AG04450 (cell line): ENCODE data around the gene POLDIP2. TPM values are rescaled to one million over a fixed set of nuclear protein-coding genes. Genes with fewer than 3 reads are reported as not detected.

Experiments
- CTCF ChIA-PET: fragments of 300-600, 350-600 bp; formaldehyde crosslinking; extraction: SDS; loops from one replicate; lab custom pipeline; 2022; ENCODE audit warnings: antibody characterized with exemption, inconsistent platforms; lab: Charles Lee
- POLR2A ChIA-PET: fragments of 350-600 bp; formaldehyde crosslinking; extraction: SDS; loops from one replicate; lab custom pipeline; 2021; ENCODE audit warnings: antibody characterized with exemption, inconsistent platforms; lab: Yijun Ruan, JAX
- DNase-seq: peaks from one replicate; pipeline ENCODE4 v3.0.0-alpha.2; 2011; ENCODE audit warnings: low read depth, low spot score
- H3K27ac ChIP-seq: one replicate; pipeline ENCODE4 v1.5.1; 2012; ENCODE audit warnings: low read depth, low read length, control low read depth
- H3K27me3 ChIP-seq: one replicate; pipeline ENCODE4 v1.6.0; 2012; ENCODE audit warnings: low read length; ENCODE audit not compliant: control insufficient read depth, insufficient read depth
- H3K4me3 ChIP-seq: 2 replicates; pipeline ENCODE4 v1.5.1; 2011; ENCODE audit warnings: mild to moderate bottlenecking, low read depth, low read length, control low read depth
- H3K9me3 ChIP-seq: 2 replicates; pipeline ENCODE4 v1.5.1; 2012; ENCODE audit warnings: low read length; ENCODE audit not compliant: control insufficient read depth, insufficient read depth
- CTCF ChIP-seq: IDR thresholded peaks from 2 replicates; pipeline ENCODE4 v1.5.1; 2011; ENCODE audit warnings: low read depth, low read length, control low read depth, inconsistent platforms
- polyA plus RNA-seq: library from polyadenylated mRNA; depleted of rRNA; stranded (reverse); fragments of >200 nt; gene quantifications from 2 replicates; pipeline ENCODE4 v1.2.3, GENCODE V29; 2011; rRNA removed

POLDIP2 gene
- polyA plus RNA-seq, 1 experiment, result 84.7 TPM

GRCh38 chr17:28306954-28307401 lies 50.3 kb downstream of the POLDIP2 start:
- ChIA-PET POLR2A (no interaction called here), CTCF (interaction anchor here (0.8 to 1.2 kb wide), 3 partner anchors 55 to 413 kb away, joined by 3 to 5 read pairs (median 3); no protein-coding TSS in a partner anchor)
- Histone ChIP-seq H3K27me3 (peaks cover 32% of the 10 kb centered on the region), H3K9me3 (peaks cover 3% of the 10 kb centered on the region; the same call in 1 of the 2 replicates), H3K4me3 (no peak overlapping the region), H3K27ac (no peak overlapping the region)
- no peak for DNase-seq
- no peak for TF ChIP-seq CTCF

GRCh38 chr17:28298449-28298848 lies 58.9 kb downstream of the POLDIP2 start:
- POLR2A ChIA-PET, result no interaction called here
- no peak for TF ChIP-seq CTCF

More at GRCh38 chr17:28298449-28298848, 58.9 kb downstream of the POLDIP2 start:
- H3K27me3 ChIP-seq, result peaks cover 13% of the 10 kb centered on the region
- no peak overlapping the region for H3K4me3 ChIP-seq
- no peaks in the 10 kb centered on the region for H3K9me3 ChIP-seq
- H3K27ac ChIP-seq, result no peak overlapping the region
- CTCF ChIA-PET, result interaction anchor here (1.7 kb wide), 1 partner anchor 46 kb away, joined by 7 read pairs; no protein-coding TSS in a partner anchor
- DNase-seq, result no peak

Other genes with a start within 250 kb of the POLDIP2 start
- 12.1 and 16.1 TPM in 2 replicates for gene TMEM97, start 38.3 kb downstream of the POLDIP2 start, polyA plus RNA-seq
- gene IFT20, start 22.1 kb downstream of the POLDIP2 start, polyA plus RNA-seq, result 43.5 and 67.1 TPM in 2 replicates
- 51.2 and 64.7 TPM in 2 replicates for gene TNFAIP1, start 21.8 kb downstream of the POLDIP2 start, polyA plus RNA-seq
- gene SEBOX, start 7.7 kb upstream of the POLDIP2 start, polyA plus RNA-seq, result not detected in 2 replicates
- 0.53 and 1.3 TPM in 2 replicates for gene VTN, start 12.8 kb upstream of the POLDIP2 start, polyA plus RNA-seq
- 6.2 and 6.7 TPM in 2 replicates for gene SARM1, start 14.2 kb upstream of the POLDIP2 start, polyA plus RNA-seq
- 2.5 and 3.4 TPM in 2 replicates for gene SLC46A1, start 48.7 kb upstream of the POLDIP2 start, polyA plus RNA-seq
- not detected in 2 replicates for gene SLC13A2, start 116.1 kb upstream of the POLDIP2 start, polyA plus RNA-seq
- gene FOXN1, start 148.8 kb upstream of the POLDIP2 start, polyA plus RNA-seq, result not detected in 2 replicates
- gene UNC119, start 195.1 kb upstream of the POLDIP2 start, polyA plus RNA-seq, result 51.2 and 54.3 TPM in 2 replicates
- 51.8 and 64.8 TPM in 2 replicates for gene PIGS, start 214.0 kb upstream of the POLDIP2 start, polyA plus RNA-seq
- gene ALDOC, start 219.4 kb upstream of the POLDIP2 start, polyA plus RNA-seq, result 46.3 and 48.6 TPM in 2 replicates
- 17.0 and 17.4 TPM in 2 replicates for gene SPAG5, start 241.5 kb upstream of the POLDIP2 start, polyA plus RNA-seq